Measurements from ENCODE around the gene MAPKBP1. TPM values are rescaled to one million over a fixed set of nuclear protein-coding genes. Genes with fewer than 3 reads are reported as not detected.

The MAPKBP1 gene
- total RNA-seq, 1 donor from 2014 or later = 11.9 TPM

DNA sequence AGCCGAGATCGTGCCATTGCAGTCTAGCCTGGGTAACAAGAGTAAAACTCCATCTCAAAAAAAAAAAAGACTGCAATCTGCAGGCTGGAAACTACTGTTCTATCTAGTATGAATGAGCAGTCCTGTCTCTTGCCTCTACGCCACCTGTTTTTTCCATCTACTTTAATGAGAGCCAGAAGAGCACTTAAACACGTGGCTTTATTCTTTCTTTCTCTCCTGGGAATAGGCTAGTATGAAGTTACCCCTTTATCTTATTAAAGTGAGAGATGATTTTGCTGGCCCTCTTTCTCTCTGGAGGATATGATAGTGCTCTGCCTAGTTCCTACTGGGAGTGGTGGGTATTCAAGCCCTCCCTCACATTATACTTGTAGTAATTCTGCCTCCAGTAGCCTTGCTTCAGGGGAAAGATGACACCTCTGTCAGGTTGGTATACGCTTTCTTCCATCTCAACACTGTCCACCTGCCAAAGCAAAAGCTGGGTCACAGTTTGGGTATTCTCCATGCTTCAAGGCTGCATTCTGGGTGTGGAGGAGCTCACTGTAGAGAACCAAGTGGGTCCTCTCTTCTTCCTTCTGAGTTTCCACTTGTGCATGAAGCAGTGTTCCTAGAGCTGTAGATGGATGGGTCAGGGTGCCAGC lies 17.8 kb downstream of the MAPKBP1 start:
- DNase-seq (ENCODE audit: low read depth) = no peak
- Histone ChIP-seq H3K4me3 (ENCODE audit: low read depth, low read length) (no peak overlapping the region), H3K27me3 (ENCODE audit: control insufficient read depth, insufficient read depth, low read length) (no peaks in the 10 kb centered on the region), H3K36me3 (ENCODE audit: control insufficient read depth, insufficient read depth, low read length) (no peaks in the 10 kb centered on the region)
- TF ChIP-seq, protein P1, sequence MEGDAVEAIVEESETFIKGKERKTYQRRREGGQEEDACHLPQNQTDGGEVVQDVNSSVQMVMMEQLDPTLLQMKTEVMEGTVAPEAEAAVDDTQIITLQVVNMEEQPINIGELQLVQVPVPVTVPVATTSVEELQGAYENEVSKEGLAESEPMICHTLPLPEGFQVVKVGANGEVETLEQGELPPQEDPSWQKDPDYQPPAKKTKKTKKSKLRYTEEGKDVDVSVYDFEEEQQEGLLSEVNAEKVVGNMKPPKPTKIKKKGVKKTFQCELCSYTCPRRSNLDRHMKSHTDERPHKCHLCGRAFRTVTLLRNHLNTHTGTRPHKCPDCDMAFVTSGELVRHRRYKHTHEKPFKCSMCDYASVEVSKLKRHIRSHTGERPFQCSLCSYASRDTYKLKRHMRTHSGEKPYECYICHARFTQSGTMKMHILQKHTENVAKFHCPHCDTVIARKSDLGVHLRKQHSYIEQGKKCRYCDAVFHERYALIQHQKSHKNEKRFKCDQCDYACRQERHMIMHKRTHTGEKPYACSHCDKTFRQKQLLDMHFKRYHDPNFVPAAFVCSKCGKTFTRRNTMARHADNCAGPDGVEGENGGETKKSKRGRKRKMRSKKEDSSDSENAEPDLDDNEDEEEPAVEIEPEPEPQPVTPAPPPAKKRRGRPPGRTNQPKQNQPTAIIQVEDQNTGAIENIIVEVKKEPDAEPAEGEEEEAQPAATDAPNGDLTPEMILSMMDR (IDR thresholded peaks at IDR 0.05; ENCODE audit: insufficient read depth, low read length, poor library complexity, severe bottlenecking) = no peak

DNA sequence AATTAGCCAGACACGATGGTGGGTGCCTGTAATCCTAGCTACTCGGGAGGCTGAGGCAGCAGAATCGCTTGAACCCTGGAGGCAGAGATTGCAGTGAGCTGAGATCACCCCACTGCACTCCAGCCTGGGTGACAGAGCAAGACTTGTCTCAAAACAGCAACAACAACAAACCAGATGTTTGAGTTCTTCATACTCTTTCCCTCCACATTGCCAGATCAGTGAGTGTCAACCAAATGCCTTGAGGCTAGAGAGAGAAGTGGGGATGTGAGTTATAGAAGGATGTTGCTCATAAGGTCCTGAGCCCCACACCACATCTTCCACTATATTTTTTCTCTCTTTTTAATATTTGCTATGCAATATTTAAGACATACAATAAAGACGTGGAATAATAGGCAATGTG lies 19.8 kb downstream of the MAPKBP1 start:
- H3K4me3 ChIP-seq (ENCODE audit: low read depth, low read length) = no peak overlapping the region
- H3K36me3 ChIP-seq (ENCODE audit: control insufficient read depth, insufficient read depth, low read length) = no peaks in the 10 kb centered on the region
- no peak for DNase-seq (ENCODE audit: low read depth)
- TF ChIP-seq, protein P1 (IDR thresholded peaks at IDR 0.05; ENCODE audit: insufficient read depth, low read length, poor library complexity, severe bottlenecking) = no peak
- no peaks in the 10 kb centered on the region for H3K27me3 ChIP-seq (ENCODE audit: control insufficient read depth, insufficient read depth, low read length)

DNA sequence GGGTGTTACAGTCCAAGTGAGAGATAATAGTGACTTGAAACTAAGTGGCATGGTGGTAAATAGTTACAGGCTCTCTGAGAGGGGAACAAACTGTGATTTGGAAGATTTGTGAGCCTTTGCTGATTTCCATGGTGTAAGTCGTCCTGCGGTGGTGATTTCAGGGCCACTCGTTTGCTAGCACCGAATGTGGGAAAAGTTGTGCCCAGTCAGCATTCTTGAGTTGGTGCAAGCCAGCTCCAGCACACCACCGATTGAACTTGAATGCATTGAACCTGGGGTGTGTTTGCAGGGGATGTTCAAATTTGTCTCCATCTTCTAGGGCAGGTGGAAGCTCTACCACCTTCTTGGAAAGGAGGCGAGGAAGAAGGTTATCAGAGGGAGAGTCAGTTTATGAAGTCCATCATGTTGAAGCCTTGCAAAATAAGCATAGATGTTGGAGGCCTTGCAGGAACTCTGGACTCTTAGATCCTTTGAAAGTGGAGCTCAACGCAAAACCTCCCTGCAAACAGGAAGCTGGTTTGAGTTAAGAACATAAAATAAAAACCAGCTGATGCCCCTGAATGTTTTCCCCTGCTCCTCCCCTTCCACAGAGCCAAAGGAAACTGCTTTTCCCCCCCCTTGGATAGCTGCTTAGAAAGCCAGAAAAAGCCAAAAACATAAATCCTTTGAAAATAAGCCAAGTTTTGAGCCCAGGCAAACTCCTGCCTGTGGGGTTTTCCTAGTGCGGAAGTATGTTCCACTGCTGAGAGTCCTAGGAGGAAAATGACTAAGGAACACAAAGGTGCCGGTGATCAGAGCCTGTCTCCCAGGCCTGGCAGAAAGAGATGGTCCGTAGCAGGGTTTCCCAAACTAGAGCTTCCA lies 21.9 kb downstream of the MAPKBP1 start:
- H3K36me3 ChIP-seq (ENCODE audit: control insufficient read depth, insufficient read depth, low read length) = peaks cover 3% of the 10 kb centered on the region
- DNase-seq (ENCODE audit: low read depth) = no peak
- no peak overlapping the region for H3K4me3 ChIP-seq (ENCODE audit: low read depth, low read length)
- no peaks in the 10 kb centered on the region for H3K27me3 ChIP-seq (ENCODE audit: control insufficient read depth, insufficient read depth, low read length)
- TF ChIP-seq, protein P1 (IDR thresholded peaks at IDR 0.05; ENCODE audit: insufficient read depth, low read length, poor library complexity, severe bottlenecking) = no peak

DNA sequence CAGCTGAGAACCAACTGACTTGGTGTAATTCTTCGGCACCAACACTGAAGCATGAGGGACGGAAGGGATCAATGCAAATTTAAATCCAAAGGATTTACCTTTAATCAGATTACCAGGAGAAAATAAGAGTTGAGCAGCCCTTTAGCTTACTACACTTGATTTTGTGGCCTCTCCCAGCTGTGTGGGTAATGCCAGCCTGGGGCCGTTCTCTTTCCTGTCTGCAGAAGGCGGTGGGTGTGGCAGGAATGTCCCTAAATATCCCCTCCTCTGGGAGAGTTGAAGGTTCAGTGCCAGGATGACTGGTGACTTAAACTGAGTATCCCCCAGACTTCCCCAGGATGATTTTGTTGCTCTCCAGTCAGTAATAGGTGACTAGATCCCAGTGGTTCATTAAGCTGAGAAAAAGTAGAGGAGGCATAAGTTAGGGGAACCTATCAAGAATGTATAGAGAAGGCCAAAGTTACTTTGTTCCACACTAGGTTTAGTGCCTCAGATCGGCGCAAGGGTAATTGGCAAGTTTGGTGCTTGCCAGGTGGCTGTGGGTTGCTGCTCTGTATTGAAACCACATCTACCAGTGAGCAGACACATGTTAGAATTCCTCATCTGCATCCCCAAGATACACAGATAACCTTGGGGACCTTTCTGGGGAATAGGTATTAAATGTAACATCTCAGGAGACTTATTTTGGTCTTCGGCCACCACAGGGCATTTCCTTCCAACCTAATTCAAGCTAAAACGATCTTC lies 23.1 kb downstream of the MAPKBP1 start:
- DNase-seq (ENCODE audit: low read depth) = no peak
- no peaks in the 10 kb centered on the region for H3K27me3 ChIP-seq (ENCODE audit: control insufficient read depth, insufficient read depth, low read length)
- peaks cover 3% of the 10 kb centered on the region for H3K36me3 ChIP-seq (ENCODE audit: control insufficient read depth, insufficient read depth, low read length)
- H3K4me3 ChIP-seq (ENCODE audit: low read depth, low read length) = no peak overlapping the region
- TF ChIP-seq, protein P1 (IDR thresholded peaks at IDR 0.05; ENCODE audit: insufficient read depth, low read length, poor library complexity, severe bottlenecking) = no peak

DNA sequence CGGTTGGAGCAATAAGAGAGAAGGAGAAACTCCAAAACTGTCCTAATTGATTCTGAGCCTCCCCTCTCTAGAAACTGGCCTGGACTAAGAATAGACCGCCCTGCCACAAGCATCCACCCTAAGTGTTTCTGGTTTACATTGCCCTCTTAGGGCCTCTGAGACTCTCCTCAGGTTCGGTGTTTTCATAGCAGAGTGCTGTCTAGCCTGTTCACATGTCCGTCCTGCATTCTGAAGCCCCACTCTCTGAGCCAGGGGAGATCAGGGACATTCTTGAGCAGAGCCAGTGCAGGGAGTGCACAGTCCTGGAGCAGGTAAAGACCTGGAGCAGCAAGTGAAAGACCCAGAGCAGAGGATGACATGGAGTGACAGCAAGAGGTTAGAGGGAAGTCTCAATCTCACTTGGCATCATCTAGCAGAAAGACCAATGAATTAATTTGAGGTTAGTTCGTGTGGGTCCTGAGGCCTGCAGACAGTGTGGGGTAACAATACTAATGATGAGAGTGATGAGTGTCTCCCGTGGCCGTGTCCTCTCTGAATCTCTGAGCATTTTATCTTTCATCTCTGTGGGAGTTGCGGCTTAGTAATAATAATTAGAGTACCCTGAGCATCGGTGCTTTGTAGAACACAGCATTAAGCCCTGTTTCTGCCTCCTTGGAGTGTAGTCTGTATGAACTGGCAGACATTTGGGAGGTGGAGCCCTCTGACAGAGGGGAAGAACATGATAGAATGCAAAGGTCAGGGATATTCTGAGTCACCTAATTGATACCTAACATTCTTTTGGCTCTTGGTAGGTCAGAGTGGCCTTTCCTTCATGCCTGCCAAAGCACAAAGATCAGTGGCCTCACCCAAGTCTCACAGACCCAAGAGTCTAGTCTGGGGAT lies 24.6 kb downstream of the MAPKBP1 start:
- TF ChIP-seq, protein P1 (IDR thresholded peaks at IDR 0.05; ENCODE audit: insufficient read depth, low read length, poor library complexity, severe bottlenecking) = no peak
- no peak for DNase-seq (ENCODE audit: low read depth)
- Histone ChIP-seq H3K36me3 (ENCODE audit: control insufficient read depth, insufficient read depth, low read length) (peaks cover 3% of the 10 kb centered on the region), H3K27me3 (ENCODE audit: control insufficient read depth, insufficient read depth, low read length) (no peaks in the 10 kb centered on the region), H3K4me3 (ENCODE audit: low read depth, low read length) (no peak overlapping the region)

Data from kidney epithelial cell (primary cell).